ENCODE results near the gene CYFIP2.

GRCh38 chr5:157347301-157348048 lies 81.6 kb downstream of the CYFIP2 start:
- TF ChIP-seq CTCF (IDR thresholded peaks at IDR 0.05; ENCODE audit: low read length) (no peak), EZH2 (IDR thresholded peaks at IDR 0.05; ENCODE audit: borderline replicate concordance, low read length) (no peak)
